Measurements from ENCODE around the gene NFIB.

Gene NFIB

DNA sequence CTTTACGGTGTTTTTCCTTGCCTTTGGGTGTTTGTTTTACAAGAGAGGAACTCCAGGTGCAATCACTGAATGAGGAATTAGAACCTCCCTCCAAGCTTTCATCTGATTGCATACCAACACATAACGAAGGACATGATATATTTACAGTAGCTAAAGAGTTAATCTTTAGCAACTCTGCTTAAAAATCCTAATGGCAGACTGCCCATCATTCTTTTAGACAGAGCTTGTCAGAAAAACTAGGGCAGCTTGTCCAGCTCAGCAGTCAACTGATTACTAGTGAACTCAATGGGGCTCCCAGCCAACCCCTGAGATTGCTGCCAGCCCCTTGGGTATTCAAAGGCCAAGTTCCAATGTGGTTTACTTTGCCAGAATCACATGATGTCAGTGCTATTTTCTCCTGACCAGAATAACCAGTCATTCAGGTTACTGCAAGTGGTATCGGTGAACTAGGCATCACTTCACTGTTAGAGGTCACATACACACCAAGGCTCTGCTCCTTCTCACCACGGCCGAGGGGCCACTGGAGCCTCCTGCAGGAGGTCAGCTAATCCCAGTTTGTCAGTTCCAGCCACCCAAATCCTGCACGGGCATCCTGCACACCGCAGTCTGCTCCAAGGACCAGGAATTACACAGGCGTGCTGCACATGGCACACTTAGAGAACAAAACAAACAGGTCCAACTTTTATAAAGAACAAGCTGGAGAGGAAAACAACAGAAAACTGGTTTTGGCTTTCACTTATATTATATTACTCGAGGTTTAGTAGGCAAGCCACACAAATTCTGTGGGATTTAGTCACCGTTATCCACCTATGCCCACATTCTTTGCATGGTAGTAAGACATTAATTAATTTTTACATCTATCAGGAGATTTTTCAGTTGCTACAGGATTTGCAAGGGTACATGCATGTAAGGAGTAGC lies 62.5 kb downstream of the NFIB start:
- peak; percentile 86 for DNase-seq (ENCODE audit: low read depth, low spot score)
- H3K27ac ChIP-seq, result peak overlapping the region; percentile 83

DNA sequence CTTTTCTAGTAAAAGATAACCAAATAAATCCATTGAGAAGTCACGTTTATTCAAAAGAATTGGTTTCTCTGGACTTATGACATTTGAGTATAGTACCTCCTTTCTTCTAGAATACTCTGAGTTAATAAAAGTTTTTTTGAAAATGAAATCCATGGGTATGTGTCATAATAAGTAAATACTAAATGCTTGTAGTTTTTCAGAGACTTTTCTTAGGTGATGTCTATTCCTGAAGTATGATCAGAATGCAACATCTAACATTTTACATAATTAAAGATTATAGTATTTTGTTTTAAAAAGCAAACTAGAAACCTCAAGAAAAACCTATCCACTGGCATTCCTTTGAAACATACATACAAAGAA lies 63.2 kb downstream of the NFIB start:
- no peak for DNase-seq (ENCODE audit: low read depth, low spot score)
- H3K27ac ChIP-seq, result peak overlapping the region; percentile 83

- H3K27ac ChIP-seq, result no peak overlapping the region
- DNase-seq (ENCODE audit: low read depth, low spot score), result no peak
These were observed 64.4 kb downstream of the NFIB start for GRCh38 chr9:14249527-14249926.

DNA sequence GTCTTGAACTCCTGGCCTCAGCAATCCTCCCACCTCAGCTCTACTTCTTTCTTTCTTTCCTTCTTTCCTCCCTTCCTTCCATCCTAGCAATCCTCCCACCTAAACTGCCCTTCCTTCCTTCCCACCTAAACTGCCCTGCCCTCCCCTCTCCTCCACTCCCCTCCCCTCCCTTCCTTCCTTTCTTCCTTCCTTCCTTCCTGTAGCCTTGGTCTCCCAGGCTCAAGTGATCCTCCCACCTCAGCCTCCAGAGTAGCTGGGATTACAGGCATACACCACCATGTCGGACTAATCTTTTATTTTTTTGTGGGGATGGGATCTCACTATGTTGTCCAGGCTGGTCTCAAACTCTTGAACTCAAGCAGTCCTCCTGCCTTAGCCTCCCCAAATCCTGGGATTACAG lies 65.8 kb downstream of the NFIB start:
- H3K27ac ChIP-seq, result no peak overlapping the region

GRCh38 chr9:14247577-14247976 lies 66.4 kb downstream of the NFIB start:
- DNase-seq (ENCODE audit: low read depth, low spot score), result no peak
- H3K27ac ChIP-seq, result no peak overlapping the region

More for the DNA sequence above, 65.8 kb downstream of the NFIB start:
- DNase-seq (ENCODE audit: low read depth, low spot score), result no peak

DNA sequence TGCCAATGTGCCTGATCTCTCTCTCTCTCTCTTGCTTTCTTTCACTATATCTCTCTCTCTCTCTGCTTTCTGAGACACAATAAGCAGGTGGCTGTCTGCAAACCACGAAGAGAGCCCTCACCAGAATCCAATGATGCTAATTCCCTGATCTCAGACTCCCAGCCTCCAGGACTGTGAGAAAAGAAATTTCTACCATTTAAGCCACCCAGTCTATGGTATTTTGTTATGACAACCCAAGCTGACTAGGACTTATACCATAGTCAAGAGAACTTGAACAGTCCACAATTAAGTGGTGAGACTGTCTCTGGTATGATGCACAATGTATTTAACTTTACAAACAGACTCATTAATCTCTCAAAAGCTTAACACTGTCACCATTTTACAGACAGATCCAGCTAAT lies 67.0 kb downstream of the NFIB start:
- no peak overlapping the region for H3K27ac ChIP-seq
- no peak for DNase-seq (ENCODE audit: low read depth, low spot score)

DNA sequence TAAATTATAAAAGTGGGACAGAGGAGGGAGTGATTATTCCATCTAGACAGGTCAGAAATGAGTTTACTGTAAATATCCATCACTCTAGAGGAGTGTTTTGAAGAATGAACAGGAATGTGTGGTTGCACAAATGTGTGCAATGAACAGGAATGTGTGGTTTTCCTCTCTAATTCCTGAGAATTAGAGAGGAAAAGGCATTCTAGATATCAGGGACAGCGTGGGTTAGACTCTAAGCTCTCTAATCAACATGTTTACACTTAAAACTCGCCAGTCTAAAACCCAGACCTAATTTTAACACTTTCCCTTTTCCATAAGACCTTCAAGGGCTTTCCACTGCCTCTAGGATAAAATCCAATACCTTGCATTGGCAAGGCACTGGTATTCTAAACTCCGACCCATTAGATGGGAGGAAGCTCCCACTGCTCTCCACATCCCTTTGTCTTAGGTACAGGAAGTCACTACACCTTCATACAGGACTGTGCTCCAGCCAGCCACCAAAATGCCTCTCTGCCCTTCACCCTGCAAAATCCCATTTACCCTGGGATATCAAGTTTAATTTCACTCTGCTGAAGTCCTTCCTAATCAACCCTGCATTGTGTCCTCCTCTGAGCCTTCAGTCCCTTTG lies 67.9 kb downstream of the NFIB start:
- no peak overlapping the region for H3K27ac ChIP-seq
- DNase-seq (ENCODE audit: low read depth, low spot score), result no peak

DNA sequence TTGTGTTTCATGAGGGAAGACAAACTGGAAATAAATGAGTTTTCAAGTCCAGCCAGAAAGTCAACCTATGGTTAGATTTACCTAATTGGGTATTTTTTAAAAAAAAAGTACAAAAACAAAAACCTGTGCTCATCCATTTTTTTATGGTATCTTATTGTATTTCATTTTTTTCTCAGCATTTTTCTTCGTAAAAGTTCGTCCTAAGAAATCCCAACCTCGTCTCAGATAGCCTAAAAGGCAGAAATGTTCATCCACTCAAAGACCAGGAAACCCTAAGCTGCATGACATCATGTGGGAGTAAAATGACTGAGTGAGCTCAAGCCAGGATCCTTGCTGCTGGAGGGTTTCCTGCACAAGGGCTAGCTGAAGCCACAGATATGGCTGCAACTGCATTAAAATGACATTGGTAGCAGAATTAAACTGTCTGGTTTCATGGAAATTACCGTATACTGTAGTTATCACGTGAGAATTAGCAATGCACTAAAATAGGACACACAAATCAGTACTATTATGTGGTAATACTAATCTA lies 70.4 kb downstream of the NFIB start:
- no peak overlapping the region for H3K27ac ChIP-seq
- DNase-seq (ENCODE audit: low read depth, low spot score), result no peak

GRCh38 chr9:14242150-14242805 lies 71.7 kb downstream of the NFIB start:
- DNase-seq (ENCODE audit: low read depth, low spot score), result no peak
- H3K27ac ChIP-seq, result no peak overlapping the region

DNA sequence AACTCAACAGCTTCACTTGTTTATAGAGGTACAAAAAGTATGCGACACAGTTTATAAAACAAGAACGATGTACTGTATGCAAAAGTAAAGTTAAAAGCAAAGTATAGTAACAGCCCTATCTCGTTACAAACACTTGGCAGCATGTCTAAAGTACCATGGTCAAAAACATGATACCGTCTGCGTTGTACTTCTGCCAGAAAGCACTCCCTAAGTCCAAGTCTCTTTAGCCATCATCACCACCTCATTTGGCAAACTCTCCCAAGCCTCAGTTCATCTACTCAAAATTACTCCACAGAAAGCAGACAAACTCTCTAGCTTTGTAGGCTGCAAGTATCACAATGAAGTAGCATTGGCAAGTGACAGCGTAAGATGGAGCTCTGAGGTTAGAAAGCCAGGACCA lies 73.4 kb downstream of the NFIB start:
- no peak for DNase-seq (ENCODE audit: low read depth, low spot score)
- H3K27ac ChIP-seq, result no peak overlapping the region

DNA sequence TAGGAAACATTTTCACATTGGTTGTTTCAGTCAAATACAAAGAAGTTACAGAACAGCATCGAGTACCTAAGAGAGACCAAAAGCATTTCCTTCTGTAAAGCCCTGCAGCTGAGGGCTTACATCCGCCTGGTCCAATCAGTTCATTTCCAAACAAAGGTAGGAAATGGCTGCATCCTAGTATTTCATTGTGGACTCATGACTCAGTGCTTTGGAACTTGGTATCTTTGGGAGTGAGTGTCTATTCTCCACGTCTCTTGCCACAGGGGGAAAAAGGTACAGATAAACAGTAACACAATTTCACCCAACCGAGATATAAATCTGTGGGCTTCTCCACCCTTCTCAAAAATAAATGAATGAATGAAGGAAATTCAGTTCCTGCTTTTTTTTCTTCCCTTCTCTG lies 75.4 kb downstream of the NFIB start:
- H3K27ac ChIP-seq, result peak overlapping the region; percentile 69
- peak; percentile 8 for DNase-seq (ENCODE audit: low read depth, low spot score)

GRCh38 chr9:14238079-14238478 lies 75.9 kb downstream of the NFIB start:
- DNase-seq (ENCODE audit: low read depth, low spot score), result peak; percentile 18
- H3K27ac ChIP-seq, result peak overlapping the region; percentile 69

DNA sequence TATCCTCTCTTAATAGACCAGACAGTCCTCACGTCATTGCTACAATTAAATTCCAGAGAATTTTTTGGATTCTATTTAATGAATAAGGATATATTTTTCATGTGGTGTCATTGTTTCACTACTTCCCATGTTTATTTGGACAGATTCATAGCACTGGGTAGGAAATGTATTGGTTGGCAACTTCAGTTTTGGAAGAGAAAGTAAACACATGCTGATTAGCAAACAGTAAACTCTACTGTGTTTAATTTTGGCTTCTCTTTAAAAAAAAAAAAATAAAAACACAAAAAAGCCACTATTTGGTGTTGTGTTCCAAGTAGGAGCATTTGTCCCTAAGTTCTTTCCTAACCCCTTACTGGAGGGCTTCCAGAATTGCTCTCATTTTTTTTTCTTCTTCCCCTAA lies 77.3 kb downstream of the NFIB start:
- no peak for DNase-seq (ENCODE audit: low read depth, low spot score)
- H3K27ac ChIP-seq, result no peak overlapping the region

GRCh38 chr9:14232111-14232510 lies 81.8 kb downstream of the NFIB start:
- no peak for DNase-seq (ENCODE audit: low read depth, low spot score)

DNA sequence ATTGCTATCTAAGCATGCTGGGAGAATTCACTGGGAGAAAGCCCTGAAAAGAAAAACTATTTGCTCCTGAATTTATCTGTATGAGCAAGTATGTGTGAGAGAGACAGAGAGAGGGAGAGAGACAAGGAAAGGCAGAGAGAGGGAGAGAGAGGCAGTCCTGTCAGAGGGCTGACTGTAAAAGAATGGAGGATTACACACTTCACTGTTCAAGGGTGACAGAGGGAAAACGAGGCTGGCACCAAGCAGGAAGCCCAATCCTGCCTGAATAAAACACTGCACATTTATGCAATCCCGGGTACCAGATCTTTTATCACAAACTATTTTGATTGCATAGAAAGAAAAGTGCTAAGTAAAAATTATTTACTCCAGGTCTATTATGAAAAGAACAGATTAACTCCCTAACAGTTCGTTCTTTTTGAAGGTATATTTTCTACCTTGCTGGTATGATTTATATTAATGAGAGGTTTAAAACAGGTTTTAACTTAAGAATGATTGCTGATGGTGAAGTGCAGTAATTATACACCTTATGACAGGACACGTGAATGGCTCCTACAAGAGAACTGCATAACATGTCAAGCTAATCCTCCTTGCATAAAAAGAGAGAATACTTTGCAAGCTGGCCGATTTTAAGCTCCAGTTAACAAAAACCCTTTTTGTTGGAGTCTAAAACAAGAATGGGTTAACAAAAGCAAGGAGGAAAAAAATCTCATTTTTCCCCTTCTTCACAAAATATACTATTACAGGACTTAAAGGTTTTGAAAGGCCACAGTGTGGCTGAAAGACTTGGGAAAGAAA lies 82.5 kb downstream of the NFIB start:
- no peak for DNase-seq (ENCODE audit: low read depth, low spot score)
- no peak overlapping the region for H3K27ac ChIP-seq

More at GRCh38 chr9:14232111-14232510, 81.8 kb downstream of the NFIB start:
- no peak overlapping the region for H3K27ac ChIP-seq

DNA sequence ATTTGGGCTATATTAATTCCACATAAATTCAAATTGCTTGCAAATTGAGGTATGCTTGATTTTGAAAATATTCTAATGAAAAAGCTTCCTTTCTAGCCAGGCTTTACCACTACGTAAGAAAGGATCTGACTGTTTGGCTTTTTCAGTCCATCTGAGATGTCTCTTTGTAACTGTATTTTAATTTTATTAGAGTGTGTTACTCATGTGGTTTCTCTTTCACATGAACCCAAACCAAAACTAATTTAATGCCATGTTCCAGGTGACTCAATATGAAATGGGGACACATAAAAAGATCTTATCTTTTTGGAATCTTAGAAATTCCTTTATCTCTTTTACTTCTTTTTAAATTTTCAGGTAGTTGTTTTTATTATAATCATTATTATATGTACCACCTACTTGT lies 85.3 kb downstream of the NFIB start:
- no peak for DNase-seq (ENCODE audit: low read depth, low spot score)
- H3K27ac ChIP-seq, result no peak overlapping the region

DNA sequence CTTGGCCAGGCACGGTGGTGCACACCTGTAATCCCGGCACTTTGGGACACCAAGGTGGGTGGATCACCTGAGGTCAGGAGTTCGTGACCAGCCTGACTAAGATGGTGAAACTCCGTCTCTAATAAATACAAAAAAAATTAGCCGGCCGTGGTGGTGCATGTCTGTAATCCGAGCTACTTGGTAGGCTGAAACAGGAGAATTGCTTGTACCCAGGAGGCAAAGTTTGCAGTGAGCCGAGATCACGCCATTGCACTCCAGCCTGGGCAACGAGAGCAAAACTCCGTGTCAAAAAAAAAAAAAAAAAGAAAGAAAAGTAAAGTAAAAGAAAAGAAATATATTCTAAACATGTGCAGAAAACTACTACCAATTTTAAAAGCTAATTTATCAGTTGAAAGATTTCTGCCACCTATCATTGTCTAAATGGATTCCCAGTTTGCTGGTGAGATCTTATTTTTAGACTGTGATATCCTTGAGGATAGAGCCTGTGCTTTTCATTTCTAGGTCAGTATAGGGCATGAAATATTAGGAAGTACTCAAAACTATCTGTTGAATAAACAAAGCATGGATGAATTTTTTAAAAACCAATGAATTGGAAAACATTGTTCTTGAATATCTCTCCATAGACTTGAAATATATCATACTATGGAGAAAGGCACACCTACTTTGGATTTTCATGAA lies 86.9 kb downstream of the NFIB start:
- no peak for DNase-seq (ENCODE audit: low read depth, low spot score)
- no peak overlapping the region for H3K27ac ChIP-seq

DNA sequence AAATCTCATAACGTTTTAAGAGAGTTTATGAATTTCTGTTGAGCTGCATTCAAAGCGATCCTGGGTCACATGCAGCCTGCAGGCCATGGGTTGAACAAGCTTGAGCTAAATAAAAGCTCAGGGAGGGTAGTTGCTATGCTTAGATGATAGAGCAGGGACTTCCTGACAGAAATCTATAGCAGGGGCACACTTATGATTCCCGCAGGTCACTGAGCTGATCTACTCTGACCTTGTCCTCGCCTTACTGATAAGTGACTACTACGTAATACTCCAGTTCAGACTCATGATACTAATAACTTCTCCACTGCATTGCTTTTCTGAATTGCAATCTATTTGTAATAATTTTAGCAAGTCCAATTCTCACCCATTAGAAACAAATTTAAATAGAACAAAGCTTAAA lies 90.9 kb downstream of the NFIB start:
- H3K27ac ChIP-seq, result no peak overlapping the region
- no peak for DNase-seq (ENCODE audit: low read depth, low spot score)

DNA sequence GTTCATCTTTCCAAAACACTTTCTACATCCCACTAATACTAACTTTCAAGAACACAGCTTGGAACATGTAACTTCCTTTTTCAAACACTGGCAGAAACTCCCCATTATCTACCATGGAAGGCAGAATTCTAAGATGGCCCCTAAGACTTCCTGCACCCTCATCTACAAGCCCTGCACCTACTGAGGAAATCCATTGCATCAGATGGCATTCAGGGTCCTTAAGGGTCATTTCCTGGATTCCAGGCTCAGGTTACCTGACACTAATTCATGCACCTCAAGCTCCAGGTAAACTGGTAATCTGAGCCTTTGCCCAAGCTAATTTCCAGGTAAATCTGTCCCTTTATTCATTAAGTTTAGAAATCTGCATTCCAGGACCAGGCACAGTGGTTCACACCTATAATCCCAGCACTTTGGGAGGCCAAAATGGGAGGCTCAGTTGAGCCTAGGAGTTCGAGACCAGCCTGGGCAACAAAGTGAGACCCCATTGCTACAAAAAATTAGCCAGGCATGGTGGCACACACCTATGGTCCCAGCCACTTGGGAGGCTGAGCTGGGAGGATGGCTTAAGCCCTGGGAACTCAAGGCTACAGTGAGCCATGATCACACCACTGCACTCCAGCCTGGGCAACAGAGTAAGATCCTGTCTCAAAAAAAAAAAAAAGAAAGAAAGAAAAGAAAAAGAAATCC lies 91.6 kb downstream of the NFIB start:
- DNase-seq (ENCODE audit: low read depth, low spot score), result no peak
- H3K27ac ChIP-seq, result peak overlapping the region; percentile 52

Measured in epithelial cell of prostate (primary cell).